Nephron (organoid): ENCODE data around the gene DRICH1.
"Not testable (repeated sequence)": the region's sequence is repeated elsewhere in the genome, so short reads cannot be mapped to it uniquely, and the experiment has no call there.

ENCODE experiments used
- H3K27ac Mint-ChIP-seq, 3 experiments: 2 replicates each; pipeline ENCODE4 v1.8.0; 2020; ENCODE audit warnings: mixed read lengths in 3 of 3, mild to moderate bottlenecking in 2 of 3, moderate library complexity in 1 of 3
- H3K27me3 Mint-ChIP-seq: 2 replicates; pipeline ENCODE4 v1.8.0; 2021; ENCODE audit warnings: low read depth, mild to moderate bottlenecking, moderate library complexity, mixed read lengths
- H3K36me3 Mint-ChIP-seq: 2 replicates; pipeline ENCODE4 v1.8.0; 2020; ENCODE audit warnings: low read depth, mixed read lengths
- H3K4me1 Mint-ChIP-seq: 2 replicates; pipeline ENCODE4 v1.8.0; 2020; ENCODE audit warnings: mixed read lengths
- H3K4me3 Mint-ChIP-seq, 3 experiments: 2 replicates each; pipeline ENCODE4 v1.8.0; 2020; ENCODE audit warnings: mild to moderate bottlenecking in 3 of 3, mixed read lengths in 3 of 3, moderate library complexity in 2 of 3
- H3K9me3 Mint-ChIP-seq: 2 replicates; pipeline ENCODE4 v1.8.0; 2020; ENCODE audit warnings: mixed read lengths
- TF ChIP-seq, protein P1 (sequence below), 3 experiments: fragments of 200-600 bp; sonication (generic); IDR thresholded peaks; one replicate each; pipeline ENCODE4 v1.5.0; 2021; ENCODE audit warnings: antibody characterized with exemption in 3 of 3; ENCODE audit not compliant: unreplicated experiment in 3 of 3

Gene DRICH1

DNA sequence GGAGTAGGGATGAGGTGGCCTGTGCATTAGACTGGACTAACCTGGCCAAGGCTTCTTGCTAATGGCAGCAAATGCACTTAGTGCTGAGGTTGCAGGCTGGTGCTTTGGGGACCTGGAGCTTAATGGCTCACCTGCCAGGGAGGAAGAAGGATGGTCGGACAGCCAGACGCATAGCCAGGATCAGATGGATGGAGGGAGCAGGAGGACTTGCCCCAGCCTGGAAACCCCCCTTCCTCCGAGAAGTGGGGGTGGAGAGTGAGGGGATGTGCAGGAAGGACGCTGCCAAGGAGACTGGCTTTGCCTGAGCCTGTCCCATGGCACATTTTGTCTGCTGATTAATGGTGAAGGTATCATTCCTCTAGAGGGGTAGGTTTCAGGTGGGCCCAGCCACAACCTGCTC lies 69.9 kb downstream of the DRICH1 start:
- TF ChIP-seq, protein P1, sequence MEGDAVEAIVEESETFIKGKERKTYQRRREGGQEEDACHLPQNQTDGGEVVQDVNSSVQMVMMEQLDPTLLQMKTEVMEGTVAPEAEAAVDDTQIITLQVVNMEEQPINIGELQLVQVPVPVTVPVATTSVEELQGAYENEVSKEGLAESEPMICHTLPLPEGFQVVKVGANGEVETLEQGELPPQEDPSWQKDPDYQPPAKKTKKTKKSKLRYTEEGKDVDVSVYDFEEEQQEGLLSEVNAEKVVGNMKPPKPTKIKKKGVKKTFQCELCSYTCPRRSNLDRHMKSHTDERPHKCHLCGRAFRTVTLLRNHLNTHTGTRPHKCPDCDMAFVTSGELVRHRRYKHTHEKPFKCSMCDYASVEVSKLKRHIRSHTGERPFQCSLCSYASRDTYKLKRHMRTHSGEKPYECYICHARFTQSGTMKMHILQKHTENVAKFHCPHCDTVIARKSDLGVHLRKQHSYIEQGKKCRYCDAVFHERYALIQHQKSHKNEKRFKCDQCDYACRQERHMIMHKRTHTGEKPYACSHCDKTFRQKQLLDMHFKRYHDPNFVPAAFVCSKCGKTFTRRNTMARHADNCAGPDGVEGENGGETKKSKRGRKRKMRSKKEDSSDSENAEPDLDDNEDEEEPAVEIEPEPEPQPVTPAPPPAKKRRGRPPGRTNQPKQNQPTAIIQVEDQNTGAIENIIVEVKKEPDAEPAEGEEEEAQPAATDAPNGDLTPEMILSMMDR (IDR thresholded peaks at IDR 0.05; ENCODE audit: unreplicated experiment in 3 of 3) = no peak
- Mint-ChIP-seq H3K4me3 (no peak overlapping the region), H3K4me1 (peaks cover 10% of the 10 kb centered on the region), H3K9me3 (no peaks in the 10 kb centered on the region), H3K27me3 (peaks cover 7% of the 10 kb centered on the region), H3K36me3 (no peaks in the 10 kb centered on the region), H3K27ac (peak overlapping the region in 1 of 3 experiments; percentile 69)

DNA sequence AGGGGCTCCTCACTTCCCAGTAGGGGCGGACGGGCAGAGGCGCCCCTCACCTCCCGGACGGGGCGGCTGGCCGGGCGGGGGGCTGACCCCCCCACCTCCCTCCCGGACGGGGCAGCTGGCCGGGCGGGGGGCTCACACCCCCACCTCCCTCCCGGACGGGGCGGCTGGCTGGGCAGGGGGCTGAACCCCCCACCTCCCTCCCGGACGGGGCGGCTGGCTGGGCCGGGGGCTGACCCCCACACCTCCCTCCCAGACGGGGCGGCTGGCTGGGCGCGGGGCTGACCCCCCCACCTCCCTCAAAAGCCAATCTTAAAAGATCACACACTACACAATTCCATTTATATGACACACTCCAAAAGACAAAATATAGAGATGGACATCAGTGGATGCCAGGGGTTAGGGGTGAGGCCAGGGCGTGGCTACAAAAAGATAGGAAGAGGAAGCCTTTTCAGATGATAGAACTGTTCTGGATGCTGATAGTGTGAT lies 71.1 kb downstream of the DRICH1 start:
- H3K9me3 Mint-ChIP-seq, H3K36me3 Mint-ChIP-seq, H3K27me3 Mint-ChIP-seq, H3K27ac Mint-ChIP-seq, H3K4me3 Mint-ChIP-seq: not testable (repeated sequence)
- H3K4me1 Mint-ChIP-seq = peaks cover 12% of the 10 kb centered on the region

DNA sequence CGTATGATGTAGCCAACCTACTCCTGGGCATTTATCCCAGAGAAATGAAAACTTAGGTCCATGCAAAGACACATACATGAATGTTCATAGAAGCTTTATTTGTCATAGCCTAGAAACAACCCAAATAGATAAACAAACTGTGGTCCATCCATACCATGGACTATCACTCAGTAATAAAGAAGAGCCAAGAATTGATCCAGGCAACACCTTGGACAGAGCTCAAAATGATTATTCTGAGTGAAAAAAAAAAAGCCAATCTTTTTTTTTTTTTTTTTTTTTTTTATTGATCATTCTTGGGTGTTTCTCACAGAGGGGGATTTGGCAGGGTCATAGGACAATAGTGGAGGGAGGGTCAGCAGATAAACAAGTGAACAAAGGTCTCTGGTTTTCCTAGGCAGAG lies 71.9 kb downstream of the DRICH1 start:
- not testable (repeated sequence) for H3K27me3 Mint-ChIP-seq, H3K4me1 Mint-ChIP-seq

More for the DNA sequence above, 71.9 kb downstream of the DRICH1 start:
- H3K27ac Mint-ChIP-seq, H3K4me3 Mint-ChIP-seq, H3K9me3 Mint-ChIP-seq, H3K36me3 Mint-ChIP-seq: not testable (repeated sequence)
